C4-2B (cell line): ENCODE results near the gene IL27RA.
A peak's percentile ranks its signal among the peaks of the same experiment; 100 is the strongest.

ENCODE experiments used
- H3K27ac ChIP-seq: fragments of 450-650 bp; 2 replicates; pipeline ENCODE4 v1.5.1; 2017
- ZFX ChIP-seq: fragments of 450-650 bp; IDR thresholded peaks from 2 replicates; pipeline ENCODE4 v1.6.1; 2017
- TF ChIP-seq, protein P1 (sequence below): fragments of 450-650 bp; conservative IDR thresholded peaks from 2 replicates; pipeline ENCODE4 v1.5.1; 2017; ENCODE audit warnings: mild to moderate bottlenecking

IL27RA gene

DNA sequence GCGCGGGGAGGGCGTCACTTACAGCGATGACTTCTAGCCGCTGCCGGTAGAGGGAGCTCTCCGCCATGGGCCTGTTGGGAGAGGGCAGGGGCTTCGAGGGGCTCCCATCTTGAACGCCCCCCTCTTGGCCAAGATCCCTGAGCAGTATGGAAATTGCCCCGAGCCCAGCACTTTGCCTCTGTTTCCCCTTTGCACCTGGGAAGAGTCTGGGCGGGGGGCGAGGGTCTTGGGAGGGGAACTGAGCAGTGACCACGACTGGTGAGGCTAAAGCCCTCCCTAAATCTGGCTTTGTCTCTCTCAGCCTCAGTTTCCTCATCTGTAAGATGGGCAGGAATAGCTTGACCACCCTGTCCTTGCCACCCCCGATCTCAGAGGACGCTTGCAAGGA is 27.5 kb downstream of the IL27RA start:
- H3K27ac ChIP-seq, result no peak overlapping the region
- no peak for TF ChIP-seq ZFX
- TF ChIP-seq, protein P1, sequence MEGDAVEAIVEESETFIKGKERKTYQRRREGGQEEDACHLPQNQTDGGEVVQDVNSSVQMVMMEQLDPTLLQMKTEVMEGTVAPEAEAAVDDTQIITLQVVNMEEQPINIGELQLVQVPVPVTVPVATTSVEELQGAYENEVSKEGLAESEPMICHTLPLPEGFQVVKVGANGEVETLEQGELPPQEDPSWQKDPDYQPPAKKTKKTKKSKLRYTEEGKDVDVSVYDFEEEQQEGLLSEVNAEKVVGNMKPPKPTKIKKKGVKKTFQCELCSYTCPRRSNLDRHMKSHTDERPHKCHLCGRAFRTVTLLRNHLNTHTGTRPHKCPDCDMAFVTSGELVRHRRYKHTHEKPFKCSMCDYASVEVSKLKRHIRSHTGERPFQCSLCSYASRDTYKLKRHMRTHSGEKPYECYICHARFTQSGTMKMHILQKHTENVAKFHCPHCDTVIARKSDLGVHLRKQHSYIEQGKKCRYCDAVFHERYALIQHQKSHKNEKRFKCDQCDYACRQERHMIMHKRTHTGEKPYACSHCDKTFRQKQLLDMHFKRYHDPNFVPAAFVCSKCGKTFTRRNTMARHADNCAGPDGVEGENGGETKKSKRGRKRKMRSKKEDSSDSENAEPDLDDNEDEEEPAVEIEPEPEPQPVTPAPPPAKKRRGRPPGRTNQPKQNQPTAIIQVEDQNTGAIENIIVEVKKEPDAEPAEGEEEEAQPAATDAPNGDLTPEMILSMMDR, result peak; percentile 80

DNA sequence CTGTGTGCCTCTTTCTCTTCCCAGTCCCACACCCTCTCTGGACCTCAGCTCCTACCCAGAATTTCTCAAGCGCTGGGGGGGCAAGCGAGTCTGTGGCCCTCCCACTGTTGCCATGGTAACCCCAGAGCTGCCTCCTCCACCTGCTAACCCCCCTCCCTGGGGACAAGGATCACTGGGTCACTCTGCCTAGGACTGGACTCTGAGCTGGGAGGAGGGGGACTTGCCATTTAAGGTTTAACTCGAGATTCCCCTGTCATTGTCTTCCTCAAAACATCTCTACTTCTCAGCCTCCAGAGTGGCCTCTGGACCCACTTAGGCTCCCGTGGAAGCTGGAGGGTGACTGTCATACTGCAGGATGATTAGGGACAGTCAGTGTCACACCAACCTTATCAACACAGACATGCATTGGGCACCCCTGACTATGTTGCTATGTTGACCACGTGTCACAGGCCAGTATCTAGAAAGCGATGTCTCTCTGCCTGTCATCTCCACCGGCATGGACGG is 28.1 kb downstream of the IL27RA start:
- H3K27ac ChIP-seq, result no peak overlapping the region
- TF ChIP-seq ZFX, result no peak
- TF ChIP-seq, protein P1, result no peak

GRCh38 chr19:14061081-14061749 is 29.7 kb downstream of the IL27RA start:
- TF ChIP-seq ZFX, result no peak
- TF ChIP-seq, protein P1, result no peak
- H3K27ac ChIP-seq, result no peak overlapping the region

DNA sequence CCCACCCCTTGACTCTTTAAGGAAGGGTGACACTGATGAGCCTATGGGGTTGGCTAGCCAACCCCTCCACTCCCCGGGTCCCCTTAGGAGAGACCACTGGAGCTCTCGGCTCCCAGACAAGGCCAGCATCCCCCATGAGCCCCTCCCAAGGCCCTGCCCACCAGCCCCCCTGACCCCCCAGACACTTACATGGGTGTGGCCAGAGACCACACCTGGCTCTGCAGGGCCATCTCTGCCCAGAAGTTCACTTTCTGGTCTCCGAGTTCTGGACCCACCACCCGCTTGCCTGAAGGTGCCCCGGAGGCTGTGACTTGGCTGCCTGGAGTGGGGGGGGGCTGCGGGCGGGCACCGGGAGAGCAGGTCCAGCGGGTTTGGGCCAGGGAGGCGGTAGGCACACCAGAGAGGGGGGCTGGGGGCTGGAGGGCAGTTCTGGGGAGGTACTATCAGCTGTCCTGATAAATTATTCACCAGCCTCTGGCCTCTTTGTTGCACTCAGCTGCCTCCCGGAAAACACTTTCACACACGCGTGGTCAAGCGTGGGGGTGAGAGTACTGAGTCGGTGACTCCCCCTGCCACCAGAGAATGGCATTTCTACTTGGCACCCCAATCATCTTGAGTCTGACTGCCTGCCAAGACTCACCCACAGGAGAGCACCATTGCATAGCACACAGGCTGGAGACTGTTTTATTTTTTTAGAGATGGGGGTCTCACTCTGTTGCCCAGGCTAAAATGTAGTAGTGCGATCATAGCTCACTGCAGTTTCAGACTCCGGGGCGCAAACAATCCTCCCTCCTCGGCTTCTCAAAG is 30.4 kb downstream of the IL27RA start, which contains the start of gene PALM3:
TSS of gene PALM3 (minus strand) at position 326 of the 807 bp plus-strand sequence. CDS start at position 230, 96 bp downstream.
- TF ChIP-seq, protein P1, result no peak
- TF ChIP-seq ZFX, result no peak
- H3K27ac ChIP-seq, result no peak within 1 kb of the TSS

GRCh38 chr19:14062558-14062855 is 30.9 kb downstream of the IL27RA start:
- TF ChIP-seq, protein P1, result no peak
- no peak for TF ChIP-seq ZFX
- no peak overlapping the region for H3K27ac ChIP-seq

GRCh38 chr19:14063105-14063504 is 31.5 kb downstream of the IL27RA start:
- TF ChIP-seq ZFX, result no peak
- TF ChIP-seq, protein P1, result no peak
- H3K27ac ChIP-seq, result no peak overlapping the region

DNA sequence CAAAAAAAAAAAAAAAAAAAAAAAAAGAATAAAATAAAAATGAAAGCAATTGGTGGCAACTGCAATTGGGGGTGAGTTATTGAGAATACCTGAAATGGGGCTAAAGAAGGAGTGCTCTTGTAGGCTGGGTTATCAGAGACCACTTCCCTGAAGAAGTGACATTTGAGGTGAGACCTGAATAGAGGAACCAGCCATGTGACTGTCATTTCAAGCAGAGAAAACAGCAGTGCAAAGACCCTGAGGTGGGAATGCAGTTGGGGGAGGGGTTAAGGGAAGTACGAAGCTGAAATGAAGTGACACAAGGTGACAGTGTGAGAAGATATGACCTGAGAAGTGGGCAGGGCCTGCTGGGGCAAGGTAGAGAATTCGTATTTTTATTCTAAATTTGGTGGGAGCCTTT is 34.6 kb downstream of the IL27RA start:
- TF ChIP-seq ZFX, result no peak
- TF ChIP-seq, protein P1, result no peak
- H3K27ac ChIP-seq, result no peak overlapping the region
